HG03565 (cell line): ENCODE measurements around the gene TRAPPC10.
A peak's percentile ranks its signal among the peaks of the same experiment; 100 is the strongest.

Experiments
- ATAC-seq: cut with Tn5 transposase; IDR thresholded peaks from one replicate; pipeline ENCODE4 v1.9.1; 2021; ENCODE audit warnings: mild to moderate bottlenecking, moderate library complexity; ENCODE audit not compliant: unreplicated experiment

TRAPPC10 gene

DNA sequence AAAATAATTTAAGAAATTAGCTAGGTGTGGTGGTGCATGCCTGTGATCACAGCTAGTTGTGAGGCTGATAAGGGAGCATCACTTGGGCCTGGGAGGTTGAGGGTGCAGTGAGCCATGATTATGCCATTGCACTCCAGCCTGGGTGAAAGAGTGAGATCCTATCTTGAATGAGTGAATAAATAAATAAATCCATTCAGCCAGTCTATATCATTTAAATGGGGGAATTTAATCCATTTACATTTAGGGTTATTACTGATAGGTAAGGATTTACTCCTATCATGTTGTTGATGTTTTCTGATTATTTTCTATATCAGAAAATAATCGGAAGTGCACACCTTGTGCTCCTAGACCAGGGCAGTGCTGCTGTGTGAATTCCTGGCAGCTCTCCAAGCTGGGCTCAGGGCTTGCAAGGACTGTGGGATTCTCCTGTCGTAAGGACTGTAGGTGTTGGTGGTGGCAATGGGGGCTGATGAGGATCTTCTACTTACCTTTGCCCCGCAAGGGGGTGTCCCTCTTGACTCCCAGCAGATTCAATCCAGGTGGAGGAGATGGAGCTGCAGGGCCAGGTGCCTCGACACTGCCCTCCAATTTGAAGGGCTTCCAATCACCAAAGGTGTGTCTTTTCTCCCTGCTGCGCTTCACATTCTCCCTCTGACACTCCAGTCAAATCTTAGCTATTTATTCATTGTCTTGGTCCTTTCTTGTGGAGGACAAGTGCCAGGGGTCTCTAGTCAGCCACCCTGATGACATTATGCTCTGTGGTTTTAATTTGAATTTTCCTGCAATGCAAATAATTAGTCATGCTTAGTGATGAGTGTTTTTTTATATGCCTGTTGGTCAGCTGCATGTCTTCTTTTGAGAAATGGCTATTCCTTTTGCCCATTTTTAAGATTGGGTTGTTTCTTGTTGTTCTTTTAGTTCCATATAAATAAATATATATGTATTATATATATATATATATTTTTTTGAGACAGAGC, 14.1 kb upstream of the TRAPPC10 start:
- ATAC-seq = no peak

DNA sequence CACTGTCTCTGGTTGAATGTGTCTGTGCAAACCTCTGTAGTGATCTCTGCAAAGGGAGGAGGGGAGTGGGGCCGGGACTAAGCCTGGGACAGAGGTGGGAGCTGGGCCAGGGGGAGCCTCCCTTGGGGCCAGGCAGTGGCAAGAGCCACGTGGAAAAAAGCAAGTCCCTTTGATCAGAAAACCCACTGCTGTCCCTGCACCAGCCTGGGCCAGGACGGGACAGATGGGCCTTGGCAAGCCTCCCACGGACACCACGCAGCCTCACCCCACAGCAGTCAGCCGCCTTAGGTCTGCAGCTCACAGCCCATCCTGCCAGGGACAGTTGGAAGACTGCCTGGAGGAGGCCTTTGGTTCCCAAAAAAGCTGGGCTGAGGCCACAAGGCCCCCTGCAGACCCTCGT, 11.7 kb upstream of the TRAPPC10 start:
- no peak for ATAC-seq

DNA sequence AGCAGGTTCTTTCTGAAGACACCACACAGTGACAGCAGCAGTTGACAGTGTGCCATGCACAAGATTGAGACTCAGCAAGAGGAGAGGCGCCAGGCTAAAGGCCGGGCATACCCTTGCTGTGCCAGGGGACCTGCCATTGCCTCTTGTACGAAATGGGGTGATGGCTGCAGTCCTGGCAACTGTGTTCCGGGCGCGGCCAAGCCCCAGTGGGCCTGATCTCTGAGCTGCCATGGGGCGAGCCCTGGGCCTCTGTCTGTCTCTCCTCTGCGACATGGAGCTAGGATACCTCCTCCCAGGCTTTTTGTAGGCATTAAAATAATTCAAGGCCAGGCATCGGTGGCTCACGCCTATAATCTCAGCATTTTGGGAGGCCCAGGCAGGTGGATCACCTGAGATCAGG, 9.6 kb upstream of the TRAPPC10 start:
- no peak for ATAC-seq

DNA sequence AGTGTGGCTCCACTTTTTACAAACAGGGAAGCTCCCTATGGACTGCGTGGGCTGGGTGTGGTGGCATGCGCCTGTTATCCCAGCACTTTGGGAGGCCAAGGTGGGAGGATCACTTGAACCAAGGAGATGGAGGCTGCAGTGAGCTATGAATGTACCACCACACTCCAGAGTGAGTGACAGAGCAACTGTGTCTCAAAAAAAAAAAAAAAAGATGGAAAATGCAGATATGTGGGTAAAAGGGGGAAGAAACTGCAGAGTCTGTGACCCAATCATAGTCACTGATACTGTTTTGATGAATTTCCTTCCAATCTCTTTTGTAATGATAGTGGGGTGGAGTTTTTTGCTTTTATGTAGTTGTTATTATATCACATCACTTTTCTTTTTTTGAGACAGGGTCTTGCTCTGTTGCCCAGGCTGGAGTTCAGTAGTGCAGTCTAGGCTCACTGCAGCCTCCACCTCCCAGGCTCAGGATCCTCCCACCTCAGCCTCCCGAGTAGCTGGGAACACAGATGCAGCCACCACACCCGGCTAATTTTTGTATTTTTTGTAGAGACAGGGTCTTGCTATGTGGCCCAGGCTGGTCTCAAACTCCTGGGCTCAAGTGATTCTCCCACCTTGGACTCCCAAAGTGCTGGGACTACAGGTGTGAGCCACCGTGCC, 8.7 kb upstream of the TRAPPC10 start:
- no peak for ATAC-seq

DNA sequence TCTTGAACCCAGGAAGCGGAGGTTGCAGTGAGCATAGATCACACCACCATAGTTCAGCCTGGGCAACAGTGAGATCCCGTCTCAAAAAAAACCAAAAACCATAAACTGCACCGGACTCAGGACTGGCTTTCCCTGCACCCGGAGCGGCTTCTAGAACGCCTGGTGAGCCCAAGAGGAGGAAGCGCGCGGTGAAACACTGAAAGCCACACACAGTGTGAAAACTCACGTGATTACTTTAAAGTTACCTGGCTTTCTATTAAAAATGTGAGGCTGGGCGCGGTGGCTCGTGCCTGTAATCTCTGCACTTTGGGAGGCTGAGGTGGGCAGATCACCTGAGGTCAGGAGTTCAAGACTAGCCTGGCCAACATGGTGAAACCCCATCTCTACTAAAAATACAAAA, 7.0 kb upstream of the TRAPPC10 start:
- ATAC-seq = no peak

DNA sequence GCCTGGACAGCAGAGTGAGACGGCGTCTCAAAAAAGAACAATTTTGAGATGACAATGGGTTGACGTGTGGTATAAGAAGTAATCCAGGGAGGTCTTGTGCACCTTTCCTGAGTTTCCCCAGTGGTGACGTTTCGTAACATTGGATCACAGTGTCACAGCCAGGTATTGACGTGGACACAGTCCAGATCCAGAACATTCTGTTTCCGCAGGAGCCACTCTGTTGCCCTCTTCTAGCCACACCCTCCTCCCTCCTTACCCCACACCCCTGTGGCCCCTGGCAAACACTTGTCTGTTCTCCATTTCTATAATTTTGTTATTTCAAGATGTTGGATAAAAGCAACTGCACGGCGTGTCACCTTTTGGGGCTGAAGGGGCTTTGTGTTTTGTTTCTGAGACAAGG, 6.5 kb upstream of the TRAPPC10 start:
- ATAC-seq = no peak

DNA sequence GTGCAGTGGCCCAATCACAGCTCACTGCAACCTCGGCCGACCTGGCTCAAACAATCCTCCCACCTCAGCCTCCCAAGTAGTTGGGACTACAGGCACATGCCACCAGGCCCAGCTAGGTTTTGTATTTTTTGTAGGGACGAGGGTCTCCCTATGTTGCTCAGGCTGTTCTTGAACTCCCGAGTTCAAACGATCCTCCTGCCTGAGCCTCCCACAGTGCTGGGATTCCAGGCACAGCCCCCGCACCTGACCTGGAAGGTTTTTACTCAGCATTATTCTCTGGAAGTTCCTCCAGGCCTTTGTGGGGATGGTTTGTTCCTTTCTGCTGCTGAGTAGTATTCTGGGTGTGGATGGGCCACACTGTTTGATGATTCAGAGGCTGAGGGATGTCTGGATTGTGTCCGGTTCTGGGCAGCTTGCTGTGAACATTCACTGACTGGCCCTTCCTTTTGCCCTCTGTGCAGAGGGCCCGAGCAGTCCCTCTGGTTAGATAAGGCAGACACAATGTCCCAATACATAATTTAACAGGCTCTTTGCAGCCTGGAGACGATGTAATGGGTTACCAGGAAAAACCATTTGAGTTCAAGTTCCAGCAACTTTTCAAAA, 6.0 kb upstream of the TRAPPC10 start:
- ATAC-seq = no peak

DNA sequence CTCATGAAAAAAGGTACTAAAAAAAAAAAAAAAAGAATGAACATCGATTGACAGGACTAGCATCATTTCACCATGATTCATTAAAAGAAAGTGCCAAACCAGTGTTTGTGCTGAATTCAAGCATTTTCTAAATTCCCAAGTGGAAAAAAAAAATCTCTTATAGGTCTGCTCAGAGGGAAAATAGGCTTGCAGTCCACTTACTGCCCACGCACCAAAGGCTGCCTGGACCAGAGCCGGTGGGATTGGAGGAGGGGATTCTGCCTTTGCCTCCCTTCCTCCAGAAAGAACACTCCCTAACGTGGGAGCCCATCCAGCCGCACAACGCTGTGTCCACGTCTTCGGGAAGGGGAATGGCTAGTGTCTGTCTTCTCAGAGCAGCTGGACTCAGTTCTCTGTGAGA, 5.5 kb upstream of the TRAPPC10 start:
- no peak for ATAC-seq

DNA sequence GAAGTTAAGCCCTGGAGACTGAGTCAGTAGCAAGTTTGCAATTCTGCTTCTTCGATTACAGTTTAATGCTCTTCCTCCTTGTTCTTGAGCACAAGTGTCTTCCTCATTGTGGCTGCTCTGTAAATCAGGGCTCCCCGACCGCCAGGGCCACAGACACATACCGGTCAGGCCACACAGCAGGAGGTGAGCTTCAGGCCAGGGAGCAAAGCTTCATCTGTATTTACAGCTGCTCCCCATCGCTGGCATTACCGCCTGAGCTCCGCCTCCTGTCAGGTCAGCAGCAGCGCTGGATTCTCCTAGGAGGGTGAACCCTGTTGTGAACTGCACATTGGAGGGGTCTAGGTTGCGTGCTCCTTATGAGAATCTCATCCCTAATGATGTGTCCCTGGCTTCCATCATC, 1.7 kb upstream of the TRAPPC10 start:
- no peak for ATAC-seq

DNA sequence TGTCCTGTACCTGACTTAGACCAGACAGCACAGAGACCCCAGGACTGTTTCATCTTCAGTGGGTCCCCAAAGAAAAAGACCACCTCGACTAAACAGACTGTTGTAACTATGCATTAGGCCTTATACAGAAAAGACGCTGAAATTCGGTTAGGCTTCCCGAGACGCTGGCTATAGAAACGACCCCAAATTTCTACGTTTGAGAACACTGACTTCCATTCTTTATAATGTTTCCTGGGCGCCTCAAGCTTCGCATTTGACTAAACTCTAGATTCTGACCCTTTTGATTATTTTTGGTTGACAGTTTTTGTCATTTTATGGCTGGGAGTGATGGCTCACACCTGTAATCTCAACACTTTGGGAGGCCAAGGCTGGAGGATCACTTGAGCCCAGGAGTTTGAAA, 986 bp upstream of the TRAPPC10 start:
- no peak for ATAC-seq

DNA sequence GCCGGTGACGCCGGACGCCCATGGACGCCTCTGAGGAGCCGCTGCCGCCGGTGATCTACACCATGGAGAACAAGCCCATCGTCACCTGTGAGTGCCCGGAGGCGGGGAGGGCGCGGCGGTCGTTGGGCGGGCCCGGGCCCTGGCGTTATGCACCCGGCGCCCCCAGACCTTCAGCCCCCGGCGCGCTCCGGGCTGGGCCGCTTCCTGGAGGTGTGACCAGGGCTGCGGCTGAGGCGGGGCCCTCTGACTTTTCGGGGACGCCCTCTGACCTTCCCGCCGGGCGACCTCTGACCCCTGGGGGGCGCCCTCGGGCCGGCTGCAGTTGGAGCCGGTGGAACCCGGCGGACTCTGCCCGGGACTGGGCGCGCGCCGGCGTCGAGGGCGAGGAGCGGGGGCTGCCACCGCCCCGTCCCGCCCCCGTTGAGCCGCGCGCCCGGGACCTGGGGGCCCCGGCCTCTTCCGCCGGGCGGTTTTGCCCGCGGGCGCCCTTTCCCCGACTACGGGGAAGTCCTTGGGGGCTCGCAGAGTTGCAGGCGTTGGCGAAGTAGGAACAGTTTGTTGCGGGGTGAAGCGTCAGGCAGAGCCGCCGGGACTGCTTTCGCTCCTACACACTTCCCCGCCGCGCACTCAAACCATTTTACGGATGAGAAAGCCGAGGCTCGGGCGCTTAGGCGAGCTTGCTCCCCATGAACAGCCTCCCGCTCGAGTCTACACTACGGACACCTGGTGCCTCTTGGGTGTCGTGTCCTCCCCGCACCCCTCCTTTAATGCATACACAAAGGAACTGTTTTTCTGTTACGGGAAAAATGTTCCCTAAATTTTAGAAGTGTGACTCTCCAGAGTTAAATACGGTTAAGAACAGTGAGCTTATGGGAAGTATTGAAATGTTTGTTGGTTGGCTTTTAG, 618 bp downstream of the TRAPPC10 start:
- ATAC-seq = peak; percentile 38

DNA sequence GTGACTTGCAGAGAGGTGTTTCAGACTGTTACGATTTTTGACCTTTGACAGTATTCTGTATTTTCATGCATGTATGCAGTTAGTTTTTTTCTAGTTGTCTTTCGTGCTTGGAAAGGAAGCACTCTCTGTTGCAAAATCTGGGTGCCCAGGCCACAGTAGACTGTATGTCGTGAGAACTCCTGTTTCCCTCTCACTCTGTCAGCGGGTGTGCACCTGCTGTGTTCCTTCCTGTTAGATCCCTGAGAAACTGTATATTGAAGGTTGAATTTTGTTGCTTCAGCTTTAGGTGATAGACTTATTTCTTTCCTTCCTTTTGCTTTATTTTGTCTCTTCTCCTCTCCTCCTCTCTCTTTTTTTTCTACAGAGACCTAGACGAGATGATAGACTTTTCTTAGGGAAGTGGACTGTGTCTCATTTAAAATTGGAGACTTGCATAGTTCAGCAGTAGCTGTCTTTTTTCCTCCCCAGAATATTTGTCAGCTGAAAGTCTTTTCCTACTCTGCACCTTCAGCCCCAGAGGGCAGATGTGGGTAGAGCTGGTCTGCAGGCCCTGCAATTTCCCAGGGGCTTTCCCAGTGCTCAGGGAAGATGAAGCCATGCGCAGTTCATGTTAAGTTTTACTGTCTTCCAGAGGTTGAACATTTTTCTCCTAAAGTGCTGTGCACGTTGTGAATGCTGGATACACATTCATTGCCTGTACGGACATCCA, 1.4 kb downstream of the TRAPPC10 start:
- ATAC-seq = no peak

DNA sequence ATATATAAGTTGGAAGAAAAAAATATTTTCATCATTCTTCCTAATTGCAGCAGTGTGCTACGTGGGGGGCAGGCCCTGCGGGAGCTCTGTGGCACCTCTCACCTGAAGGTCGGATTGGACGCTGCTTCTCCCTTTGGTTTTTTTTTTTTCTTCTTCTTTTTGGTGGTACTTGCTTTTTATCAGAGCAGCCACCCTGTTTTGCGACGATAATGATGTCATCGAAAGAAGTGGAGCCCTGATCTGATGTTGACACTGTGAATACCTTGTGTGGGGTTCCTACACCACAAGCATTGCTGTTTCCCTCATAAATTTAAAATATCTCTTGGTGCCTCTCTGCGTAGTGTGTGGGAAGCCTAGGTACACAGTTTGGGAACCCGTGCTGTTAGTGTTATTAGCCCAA, 5.5 kb downstream of the TRAPPC10 start:
- no peak for ATAC-seq

DNA sequence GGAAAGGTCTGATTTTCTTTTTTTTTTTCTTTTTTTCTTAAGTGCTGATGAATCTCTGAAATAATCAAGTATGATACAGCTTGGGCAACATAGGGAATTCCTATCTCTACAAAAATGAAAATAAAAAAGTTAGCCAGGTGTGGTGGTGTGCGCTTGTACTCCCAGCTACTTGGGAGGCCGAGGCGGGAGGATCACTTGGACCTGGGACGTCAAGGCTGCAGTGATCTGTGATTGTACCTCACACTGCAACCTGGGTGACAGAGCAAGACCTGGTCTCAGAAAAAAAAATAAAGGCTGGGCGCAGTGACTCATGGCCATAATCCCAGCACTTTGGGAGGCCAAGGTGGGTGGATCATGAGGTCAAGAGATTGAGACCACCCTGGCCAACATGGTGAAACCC, 6.0 kb downstream of the TRAPPC10 start:
- no peak for ATAC-seq

DNA sequence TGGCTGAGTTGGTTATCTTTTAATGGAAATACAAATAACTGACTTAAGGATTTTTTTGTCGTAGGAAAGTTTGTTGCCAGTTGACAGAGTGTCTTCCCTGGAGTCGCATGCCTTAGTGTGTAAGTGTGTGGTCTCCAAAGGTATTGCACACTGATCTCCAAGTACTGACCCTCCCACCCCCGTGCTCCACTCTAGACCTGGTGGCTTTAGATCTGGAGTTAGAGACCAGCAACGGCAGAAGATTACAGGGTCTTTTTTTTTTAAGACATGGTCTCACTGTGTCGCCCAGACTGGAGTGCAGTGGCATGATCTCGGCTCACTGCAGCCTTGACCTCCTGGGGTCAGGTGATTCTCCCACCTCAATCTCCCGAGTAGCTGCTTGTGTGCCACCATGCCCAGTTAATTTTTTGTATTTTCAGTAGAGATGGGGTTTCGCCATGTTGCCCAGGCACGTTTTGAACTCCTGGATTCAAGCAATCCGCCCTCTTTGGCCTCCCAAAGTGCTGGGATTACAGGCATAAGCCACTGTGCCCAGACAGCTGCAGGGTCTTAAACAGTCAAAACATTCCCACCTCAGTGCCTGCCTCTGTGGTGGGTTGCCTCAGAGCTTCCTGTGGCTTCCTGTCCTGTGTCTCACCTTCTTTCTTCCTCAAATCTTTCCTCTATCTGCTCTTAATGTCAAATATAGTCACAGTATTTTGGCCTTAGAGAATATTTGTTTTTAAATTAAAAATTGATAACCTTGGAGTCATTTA, 6.9 kb downstream of the TRAPPC10 start:
- no peak for ATAC-seq

DNA sequence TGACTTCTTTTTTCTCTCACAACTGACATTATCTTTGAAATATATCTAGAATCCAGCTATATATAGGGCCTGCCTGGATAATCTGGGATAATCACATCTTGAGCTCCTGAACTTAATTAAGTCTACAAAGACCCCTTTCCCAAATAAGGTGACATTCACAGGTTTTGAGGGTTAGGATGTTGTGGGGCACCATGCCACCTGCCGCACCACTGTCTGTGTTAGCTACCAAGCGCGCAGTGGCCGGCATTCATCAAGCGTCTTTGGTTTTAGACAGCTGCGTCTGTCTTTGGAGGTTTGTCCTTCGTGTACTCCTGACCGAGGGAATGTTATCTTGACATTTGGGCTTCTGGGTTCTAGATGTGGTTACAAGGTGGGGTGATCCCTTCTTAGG, 7.5 kb downstream of the TRAPPC10 start:
- ATAC-seq = no peak

DNA sequence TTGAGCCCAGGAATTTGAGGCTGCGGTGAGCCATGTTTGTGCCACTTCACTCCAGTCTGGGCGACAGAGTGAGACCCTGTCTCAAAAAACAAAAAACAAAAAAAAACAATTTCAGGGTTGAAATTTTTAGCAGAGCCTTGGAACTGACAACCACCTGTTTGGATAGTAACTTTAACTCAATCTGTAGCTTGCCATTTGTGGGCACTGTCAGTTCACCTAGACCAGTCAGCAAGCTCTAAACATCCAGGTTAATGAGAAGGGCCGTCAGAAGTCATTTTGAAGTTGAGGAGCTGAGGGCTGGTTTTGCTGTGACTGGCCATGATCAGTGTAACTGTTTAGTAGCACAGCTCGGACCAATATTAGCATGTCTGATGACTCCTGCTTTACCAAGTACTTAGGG, 8.4 kb downstream of the TRAPPC10 start:
- ATAC-seq = no peak

DNA sequence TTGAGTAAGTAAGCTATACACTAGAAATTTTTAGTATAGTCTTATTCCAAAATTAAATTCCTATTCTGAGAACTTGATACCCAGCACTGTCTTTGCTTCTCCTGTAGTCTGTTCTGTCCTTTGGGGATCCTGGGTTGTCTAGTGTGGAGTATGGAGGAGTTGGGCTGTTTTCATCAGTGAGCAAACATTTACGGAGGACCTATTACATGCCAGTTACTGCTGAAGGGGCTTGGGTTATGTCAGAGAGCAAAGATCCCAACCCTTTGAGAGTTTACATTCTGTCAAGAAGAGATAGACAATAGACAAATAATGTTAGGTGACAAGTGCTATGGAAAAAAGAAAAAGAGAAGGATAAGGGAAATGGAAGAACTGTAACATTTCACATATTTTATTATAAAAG, 9.0 kb downstream of the TRAPPC10 start:
- ATAC-seq = no peak

DNA sequence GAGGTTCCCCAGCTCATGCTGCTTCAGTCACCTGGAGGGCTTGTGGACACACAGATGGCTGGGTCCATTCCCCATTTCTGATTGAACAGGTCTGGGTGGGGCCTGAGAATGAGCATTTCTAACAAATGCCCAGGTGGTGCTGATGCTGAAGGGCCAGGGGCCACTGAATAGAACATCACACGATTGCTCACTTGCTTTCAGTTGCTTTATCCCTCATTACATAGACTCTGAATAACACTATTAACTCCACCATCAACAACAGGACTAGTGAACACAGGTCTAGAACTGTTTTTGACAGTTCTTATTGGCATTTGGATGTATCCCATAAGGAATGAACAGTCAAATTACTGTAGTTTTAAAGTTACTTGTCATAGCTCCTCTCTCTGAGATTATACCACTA, 12.1 kb downstream of the TRAPPC10 start:
- no peak for ATAC-seq
